ENCODE results near the gene SKAP2. TPM values are rescaled to one million over a fixed set of nuclear protein-coding genes. Genes with fewer than 3 reads are reported as not detected.

The SKAP2 gene, protein sequence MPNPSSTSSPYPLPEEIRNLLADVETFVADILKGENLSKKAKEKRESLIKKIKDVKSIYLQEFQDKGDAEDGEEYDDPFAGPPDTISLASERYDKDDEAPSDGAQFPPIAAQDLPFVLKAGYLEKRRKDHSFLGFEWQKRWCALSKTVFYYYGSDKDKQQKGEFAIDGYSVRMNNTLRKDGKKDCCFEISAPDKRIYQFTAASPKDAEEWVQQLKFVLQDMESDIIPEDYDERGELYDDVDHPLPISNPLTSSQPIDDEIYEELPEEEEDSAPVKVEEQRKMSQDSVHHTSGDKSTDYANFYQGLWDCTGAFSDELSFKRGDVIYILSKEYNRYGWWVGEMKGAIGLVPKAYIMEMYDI
- total RNA-seq, result 63.5 TPM

DNA sequence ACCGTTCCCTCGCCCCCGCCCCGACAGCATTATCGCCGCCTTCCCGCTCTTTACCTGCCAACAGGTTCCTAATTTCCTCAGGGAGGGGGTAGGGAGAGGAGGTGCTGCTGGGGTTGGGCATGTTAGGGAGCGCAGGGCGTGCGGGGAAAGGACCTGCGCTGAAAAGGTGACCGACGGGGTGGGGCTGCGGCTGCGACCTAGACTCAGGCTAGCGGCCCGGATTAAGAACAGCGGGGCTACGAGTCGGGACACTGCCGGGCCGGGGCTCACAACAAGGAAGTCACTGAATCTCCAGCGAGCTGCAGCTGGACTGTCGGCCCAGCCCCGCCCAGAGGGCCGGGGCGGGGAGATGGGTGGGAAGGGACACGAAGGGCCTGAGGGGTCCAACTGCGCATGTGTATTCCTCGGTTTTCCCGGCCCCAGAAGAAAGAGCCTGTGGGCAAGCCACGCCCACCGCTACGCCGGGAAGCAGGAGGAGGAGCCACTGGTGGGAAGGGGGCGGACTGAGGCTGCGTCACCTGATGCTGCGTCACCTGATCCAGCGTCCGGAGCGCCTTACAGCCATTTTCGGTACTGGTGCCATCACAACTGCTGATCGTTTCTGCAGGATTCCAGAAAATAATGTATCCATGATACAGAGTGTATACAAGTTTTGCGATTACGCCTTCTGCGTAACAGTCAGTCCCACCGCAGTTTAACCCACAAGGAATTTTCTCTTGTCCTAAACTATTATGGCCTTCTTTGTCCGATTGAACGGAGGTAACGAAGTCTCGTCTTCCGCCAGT lies at the start of gene SKAP2:
SKAP2 (minus strand) TSS at position 282 of the 785 bp plus-strand sequence; CDS start at position 121, 161 bp downstream.
- DNase-seq (ENCODE audit: low spot score), result peak; percentile 99

DNA sequence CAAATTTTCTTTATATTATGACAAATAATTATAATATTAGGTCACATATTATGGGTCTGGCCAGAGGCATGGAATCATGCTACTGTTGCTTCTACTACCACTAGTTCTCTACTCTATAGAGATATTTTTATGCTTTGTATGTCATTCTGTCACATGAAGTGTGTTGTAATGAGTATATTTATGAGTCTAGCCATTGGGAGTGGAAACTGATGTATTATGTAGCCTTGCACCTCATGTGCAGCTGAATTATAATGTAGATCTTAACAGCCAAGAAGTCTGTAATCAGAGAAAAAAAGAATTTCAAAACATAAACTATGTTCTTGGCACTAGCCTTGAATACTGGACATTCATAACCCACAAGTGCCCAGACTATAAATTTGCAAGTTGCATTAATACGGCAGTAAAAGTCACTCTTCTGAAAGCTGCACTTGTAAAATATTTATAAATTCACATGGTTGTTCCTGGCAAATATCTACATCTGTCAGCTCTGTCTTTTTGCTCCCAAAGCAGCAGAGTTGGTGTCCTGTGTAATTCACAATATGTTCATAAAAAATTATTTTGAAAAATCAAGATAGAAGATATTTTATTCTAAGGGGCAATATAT lies 48.6 kb upstream of the SKAP2 start:
- DNase-seq (ENCODE audit: low spot score), result no peak

DNA sequence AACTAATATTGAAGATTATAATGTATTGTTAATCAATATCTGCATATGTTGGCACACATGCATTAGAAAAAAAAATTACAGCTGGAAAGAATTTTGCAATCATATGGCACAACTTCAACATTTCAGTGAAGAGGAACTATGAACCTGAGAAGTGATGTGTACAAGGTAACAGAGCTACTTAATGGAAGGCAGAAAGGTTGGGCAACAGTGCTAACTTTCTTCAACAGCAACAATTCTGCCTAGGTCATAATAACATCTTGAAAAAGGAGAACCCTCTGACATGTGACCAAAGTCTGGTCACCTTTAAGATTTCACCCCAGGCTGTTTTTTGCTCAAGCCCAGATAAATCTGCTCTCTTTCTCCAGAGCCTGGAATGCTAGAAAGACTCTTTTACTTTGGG lies 47.9 kb upstream of the SKAP2 start:
- no peak for DNase-seq (ENCODE audit: low spot score)

DNA sequence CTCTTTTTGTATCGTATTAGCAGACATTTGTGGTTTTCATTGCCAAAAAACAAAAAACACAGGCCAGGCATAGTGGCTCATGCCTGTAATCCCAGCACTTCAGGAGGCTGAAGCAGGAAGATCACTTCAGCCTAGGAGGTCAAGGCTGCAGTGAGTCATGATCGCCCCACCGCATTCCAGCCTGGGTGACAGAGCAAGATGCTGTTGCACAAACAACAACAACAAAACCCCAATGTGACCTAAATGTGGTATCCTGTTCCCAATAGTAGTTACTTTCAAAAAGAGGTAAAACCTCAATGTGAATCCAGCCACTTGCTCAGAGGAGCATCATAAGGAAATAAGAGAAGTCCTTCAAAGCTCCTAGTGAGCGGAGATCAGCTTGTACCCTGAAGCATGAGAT lies 45.8 kb upstream of the SKAP2 start:
- DNase-seq (ENCODE audit: low spot score), result no peak

DNA sequence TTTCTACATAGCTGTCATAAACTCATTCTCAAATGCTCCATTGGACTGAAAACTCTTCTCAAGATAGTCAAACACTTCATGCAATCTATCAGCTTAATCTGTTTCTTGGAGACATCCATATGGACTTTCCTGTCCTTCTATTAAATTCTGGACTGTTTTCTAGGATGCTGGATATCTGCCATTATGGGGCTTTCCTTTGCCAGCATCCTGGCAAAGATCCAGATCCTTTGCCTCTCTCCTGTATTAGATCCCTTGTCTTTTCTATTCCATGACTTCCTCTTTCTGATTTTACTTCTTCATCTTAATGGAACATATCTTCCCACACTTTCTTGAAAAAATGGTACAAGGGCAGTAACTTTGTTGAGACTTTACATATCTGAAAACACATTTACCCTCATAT lies 35.9 kb upstream of the SKAP2 start:
- DNase-seq (ENCODE audit: low spot score), result no peak

DNA sequence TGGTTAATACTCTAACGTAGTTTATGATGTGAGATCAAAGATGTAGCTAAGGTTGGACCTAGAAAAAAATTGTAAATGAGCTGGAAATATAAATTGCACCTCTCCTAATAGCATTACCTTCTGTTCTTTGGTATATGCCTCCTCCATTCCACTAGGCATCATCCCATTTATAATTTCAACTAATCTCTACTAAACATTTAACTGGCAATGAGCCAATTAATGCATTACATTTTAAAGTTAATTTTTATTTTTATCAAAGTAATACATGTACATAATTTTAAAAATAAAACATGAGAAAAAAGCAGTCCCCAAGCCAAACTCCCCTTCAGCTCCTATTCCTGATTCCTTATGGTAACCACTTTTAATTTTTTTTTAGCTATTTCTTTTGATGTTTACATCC lies 35.1 kb upstream of the SKAP2 start:
- no peak for DNase-seq (ENCODE audit: low spot score)

DNA sequence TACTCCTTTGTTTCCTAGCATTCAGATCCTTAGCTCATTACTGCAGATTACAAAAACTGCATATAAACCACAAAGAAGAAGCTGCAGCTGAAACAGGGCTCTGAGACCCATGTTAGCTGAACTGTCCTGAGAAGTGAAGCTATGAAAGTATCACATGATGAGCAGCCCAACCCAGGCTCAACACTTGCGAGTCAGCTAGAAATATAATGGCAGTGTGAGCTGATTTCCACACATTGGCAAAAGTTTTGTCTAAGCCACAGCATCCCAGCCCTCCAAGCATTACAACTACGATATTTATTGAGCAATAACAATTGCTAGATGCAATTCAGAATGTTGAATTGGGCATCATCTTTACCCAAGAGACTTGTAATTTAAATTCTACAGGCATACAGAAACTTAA lies 34.5 kb upstream of the SKAP2 start:
- no peak for DNase-seq (ENCODE audit: low spot score)

DNA sequence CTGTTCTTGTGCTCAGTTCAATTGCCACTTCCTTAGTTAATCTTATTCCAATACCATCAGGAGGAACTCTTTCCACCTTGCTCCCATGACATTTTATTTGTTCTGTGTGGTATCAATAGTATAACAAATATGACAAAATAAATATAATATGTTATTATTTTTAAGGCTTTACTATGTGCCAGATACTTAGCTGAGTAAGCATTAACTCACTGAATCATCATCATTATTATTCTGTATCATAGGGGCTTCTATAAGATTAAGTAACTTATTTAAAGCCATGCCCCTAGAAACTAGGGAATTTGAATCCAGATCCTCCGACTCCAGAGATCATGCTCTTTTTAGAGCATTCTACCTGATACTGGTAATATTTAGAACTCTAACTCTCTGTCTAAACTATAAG lies 33.5 kb upstream of the SKAP2 start:
- no peak for DNase-seq (ENCODE audit: low spot score)

DNA sequence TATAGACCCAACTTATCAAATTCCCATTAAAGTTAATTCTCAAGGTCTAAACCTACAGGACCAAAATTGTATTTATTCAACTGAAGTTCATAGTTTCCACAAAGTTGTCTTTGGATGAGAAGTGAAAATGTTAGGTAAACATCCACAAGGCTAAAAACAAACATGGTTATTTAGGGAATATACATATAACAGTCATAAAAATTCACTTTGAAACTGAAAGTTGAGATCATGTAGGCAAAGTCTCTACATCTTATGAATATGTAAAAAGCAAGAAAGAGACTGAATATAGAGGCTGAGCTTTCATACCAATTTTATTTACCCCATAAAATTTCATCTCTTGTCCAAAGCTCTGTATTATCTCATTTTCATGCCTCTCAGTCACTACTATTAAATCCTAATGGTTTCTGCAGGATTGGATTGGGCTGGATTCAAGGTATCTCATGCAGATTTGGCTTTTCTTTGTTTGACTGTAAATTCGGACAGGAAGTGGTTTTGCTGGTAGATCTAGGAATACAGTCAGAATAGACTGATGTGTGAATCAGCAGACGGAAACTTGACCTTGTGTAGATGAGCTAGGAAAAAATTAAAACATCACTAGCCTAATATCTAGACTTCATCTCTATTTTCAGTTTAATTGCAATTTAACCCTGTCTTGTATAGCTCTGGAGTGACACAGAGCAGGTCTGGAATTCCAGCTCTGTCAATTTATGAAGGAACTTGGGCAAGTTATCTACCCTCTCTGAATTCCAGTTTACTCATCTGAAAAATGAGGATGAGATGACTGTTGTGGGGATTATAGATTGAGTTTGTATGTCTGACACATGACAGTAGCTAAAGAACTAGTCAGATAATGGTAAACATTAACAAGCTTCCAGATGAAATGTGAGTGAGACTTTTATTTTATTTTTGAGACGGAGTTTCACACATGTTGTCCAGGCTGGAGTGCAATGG lies 27.3 kb upstream of the SKAP2 start:
- DNase-seq (ENCODE audit: low spot score), result no peak

DNA sequence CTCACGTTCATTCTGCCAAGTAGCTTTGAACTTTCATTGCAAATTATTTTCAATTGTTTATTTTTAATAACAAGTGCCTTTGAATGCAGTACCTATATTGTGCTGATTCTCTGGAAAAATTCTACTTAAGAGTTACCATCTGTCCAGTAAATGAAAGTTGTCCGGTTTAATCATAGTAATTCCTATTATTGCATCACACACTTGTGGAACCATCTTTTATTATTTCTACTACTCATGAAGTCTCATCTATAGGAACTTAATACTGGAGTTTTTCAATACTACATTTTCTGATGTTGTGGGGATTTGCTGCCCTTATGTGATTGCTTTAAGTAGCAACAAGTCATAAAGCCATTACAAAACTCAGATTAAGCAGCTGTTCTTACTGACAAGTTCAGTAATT lies 16.5 kb upstream of the SKAP2 start:
- DNase-seq (ENCODE audit: low spot score), result no peak

DNA sequence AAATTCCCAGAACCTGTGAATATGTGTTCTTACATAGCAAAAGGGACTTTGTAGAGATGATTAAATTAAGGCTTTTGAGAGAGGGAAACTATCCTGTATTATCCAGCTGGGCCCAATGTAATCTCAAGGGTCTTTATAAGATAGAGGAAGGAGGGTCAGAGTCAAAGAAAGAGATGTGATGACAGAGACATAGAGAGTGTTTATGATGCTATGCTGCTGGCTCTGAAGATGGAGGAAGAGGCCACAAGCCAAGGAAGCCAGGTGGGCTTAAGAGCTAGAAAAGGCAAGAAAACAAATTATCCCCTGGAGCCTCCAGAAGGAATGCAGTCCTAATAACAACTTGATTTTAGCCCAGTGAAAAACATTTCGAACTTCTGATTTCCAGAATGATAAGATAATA lies 15.3 kb upstream of the SKAP2 start:
- DNase-seq (ENCODE audit: low spot score), result no peak

DNA sequence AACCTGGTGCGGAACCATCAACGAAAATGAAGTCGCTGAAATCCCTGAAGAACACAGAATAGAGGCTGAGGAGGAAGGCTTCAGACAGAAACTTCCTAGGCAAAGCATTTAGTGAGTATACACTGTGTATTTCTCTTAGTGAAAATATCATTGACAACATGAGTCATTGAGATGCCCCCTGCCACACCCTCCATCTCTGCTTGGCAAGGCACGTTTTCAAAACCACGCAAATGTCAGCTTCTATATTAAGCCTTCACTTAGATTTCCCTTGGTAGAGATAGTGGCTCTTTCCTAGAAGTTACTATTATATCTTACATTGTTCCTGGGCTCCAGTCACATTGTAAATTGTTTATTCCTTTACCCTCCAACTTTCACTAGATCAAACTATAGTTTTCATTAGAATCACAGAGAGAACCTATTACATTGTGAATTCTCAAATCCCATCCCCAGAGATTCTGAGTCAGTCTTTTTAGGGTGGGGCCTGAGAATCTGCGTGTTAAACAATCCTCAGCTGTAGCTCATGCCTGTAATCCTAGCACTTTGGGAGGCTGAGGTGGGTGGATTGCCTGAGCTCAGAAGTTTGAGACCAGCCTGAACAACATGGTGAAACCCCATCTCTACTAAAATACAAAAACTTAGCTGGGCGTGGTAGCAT lies 4.6 kb upstream of the SKAP2 start:
- DNase-seq (ENCODE audit: low spot score), result no peak

DNA sequence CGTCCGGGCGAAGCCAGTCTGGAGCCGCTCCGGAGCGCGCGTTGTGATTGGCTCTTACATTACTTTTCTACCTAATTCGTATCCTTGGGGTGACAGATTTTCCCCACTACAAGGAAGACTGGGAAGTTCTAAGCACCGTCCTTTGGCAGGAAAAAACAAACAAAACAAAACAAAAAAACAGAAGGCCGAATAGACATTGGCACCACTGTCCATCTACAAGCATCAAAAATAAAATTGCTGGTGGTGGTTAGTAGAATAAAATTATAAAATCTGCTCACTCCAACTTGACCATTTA lies 651 bp upstream of the SKAP2 start:
- DNase-seq (ENCODE audit: low spot score), result no peak

DNA sequence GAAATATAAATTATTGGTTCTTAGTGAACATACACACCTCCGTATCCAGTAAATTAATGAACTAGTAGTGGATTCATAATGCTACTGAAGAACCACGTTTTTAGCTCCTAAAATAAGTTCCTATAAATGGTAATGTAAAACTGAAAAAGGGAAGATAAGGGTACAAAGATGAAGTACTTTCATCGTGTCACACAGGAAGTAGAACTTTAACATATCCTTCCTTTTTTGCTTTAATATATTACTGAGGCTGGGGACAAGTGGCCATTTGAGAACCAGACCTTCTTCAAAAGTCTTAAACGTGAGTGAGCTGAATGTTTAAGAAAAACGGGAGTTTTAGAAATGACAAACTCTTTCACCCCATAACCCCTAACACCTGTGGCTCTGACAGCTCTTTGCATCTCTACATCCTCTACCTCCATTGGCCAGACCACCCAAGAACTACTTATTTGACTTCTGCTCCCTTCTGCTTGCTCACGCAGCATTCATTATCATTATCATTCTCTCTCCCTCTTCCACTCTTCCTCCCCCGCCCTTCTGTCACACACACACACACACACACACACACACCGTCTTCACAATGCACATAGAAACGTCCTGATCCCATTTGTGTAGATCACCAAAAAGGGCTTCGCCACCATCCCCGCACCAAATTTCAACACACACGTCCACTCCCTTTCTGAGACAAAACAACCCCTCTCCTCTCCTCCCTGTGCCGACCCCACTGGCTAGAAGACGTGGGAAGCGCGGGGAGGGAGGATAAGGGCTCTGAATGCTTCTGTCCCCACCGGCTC lies 677 bp downstream of the SKAP2 start:
- DNase-seq (ENCODE audit: low spot score), result no peak

DNA sequence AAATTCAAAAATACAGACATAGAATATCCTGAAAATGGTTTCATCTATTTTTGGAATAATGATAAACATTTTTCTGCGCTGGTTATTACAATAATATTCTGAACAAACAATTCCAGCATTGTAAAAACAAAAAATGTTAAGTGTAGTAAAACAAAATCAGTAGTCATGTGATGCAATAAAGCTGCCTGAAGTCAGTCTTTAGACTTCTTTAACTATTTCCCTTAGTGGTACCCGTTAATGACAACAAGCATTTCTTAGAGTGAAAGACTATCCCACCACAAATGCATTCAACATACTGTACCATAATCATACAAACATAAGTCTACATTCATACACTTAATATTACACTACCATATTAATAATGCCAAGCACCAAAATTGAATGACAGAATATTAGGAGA lies 1.6 kb downstream of the SKAP2 start:
- DNase-seq (ENCODE audit: low spot score), result no peak

DNA sequence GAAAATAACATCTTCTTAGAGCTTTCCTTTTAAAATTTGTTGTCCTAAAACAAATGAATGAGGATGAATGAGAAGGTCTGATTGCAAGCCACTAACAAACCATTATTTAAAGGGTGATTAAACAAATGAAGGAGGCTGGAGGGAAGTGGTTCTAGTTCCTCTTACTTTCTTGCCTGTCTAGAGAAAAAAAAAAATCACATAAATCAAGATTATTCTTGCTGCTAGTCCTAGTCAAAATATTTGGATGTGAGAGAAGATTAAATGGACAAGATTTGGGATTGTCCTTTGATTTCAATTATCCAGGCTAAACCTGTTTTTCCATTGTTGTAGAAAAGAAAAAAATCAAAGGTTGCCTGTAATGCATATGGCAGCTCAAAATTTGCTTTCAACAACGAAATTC lies 3.3 kb downstream of the SKAP2 start:
- no peak for DNase-seq (ENCODE audit: low spot score)

DNA sequence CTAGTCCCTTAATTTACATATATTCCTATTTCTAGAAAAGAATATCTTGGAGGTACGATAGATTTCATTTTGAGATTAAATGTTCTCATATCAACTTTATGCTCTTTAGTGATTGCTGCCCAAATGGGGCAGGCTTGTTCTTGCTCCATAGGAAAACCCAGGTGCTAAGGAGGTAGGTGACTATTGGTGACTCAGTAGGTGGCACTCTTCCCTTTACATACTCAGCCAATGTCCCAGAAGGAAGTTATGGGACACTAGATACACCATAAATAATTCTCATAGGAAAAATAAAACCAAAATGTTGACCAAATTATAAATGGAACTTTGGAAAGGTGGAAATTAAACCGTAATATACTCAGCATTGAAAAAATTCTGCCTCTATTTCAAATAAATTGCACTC lies 4.0 kb downstream of the SKAP2 start:
- DNase-seq (ENCODE audit: low spot score), result no peak

DNA sequence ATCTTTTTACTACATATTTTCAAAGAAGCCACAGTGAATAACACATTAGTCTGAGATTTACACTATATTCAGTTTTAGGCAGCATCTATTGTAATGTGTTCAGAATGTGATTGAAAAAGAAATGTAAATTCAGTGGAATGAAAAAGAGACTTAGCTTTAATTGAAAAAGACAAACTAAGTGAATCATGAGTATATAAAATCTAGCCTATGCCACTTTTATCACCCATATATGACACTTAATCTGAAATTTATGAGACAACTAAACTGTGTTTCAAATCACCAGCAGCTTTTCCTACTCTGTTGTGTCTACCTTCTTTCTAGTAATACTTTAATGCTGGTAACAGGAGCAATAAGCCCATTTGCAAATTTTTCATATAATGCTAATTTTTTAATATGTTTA lies 4.7 kb downstream of the SKAP2 start:
- no peak for DNase-seq (ENCODE audit: low spot score)

DNA sequence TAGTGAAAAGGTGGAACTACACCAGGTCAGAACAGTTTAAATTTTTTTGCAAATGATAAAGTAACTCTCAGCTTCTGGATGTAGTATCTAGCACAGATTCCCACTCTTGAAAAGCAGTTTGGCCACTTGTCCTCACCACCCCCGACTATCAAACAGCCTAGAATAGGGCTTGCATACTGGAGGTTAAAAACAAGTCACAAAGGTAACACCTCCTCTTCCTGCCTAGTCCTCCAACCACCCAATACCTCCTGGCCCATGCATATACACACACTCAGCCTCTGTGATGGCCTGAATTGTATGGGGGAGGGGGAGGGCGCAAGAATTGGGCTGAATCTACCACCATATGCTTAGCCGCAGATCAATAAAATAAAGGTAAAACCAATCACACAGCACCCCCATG lies 5.7 kb downstream of the SKAP2 start:
- DNase-seq (ENCODE audit: low spot score), result no peak

DNA sequence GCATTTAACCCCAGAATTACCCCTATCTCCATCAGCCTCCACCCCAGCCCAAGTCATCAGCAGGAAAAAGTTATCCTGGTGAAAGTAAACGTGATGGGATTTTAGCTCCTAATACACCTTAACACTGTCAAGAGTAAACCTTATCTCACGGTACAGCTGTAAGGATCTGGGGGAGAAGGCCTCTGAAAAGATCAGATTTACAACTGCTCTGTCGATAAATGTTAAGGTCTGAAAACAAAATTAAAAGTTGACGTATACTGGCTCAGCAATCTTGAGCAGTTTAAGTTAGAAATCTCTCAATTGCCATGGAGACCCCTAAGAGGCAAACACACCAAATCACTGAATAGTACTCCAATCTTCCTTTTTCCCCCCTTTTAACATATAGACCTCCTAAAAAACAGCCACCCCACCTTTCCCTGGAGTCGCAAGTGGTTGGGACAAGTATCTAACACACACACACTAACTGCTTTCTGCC lies 6.1 kb downstream of the SKAP2 start:
- no peak for DNase-seq (ENCODE audit: low spot score)

Measured in ureter (tissue), 1 donor.